Loucy (cell line): ENCODE measurements around the gene CLEC2L.

Source experiments
- EZH2phosphoT487 ChIP-seq: fragments of 200-600 bp; IDR thresholded peaks from 2 replicates; pipeline ENCODE4 v1.6.1; 2018; ENCODE audit warnings: antibody characterized with exemption, mild to moderate bottlenecking, moderate library complexity, borderline replicate concordance
- TF ChIP-seq, protein P1 (sequence below): fragments of 200-600 bp; sonication (generic); conservative IDR thresholded peaks from 2 replicates; pipeline ENCODE4 v1.5.1; 2014; ENCODE audit warnings: mild to moderate bottlenecking, antibody characterized with exemption, low read length

DNA sequence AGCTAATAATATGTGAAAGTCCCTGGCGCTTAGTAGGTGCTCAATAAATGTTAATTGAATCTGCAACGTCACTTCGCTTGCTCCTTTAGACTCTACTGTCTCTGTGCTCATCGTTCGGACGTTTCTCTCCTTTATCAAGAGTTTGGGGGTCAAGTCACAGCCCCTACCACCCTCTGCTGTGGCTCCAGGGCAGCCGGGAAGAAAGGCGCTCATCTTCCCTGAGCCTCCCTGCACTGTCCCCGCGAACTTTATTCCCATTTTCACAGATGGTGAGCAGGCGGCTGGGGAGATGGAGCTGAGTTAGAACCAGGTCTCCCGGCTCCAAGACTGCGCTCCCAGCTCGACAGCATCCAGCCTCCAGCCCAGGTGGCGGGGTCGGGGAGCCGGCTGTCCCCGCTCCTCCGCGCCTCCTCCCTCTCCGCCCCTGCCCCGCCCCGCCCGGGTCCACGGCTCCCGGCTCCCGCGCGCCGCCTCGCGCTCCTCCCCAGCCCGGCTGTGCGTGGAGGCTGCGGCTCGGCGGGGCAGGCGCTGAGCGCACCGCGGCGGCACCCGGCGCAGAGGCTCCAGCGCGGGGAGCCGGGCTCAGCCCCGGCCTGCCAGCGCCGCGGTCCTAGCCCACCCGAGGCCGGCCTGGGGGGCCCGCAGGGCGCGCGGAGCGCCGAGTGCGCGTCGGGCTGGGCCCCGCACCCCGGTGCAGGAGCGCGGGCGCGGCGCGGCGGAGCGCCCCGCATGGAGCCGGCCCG lies at the start of gene CLEC2L:
- TF ChIP-seq, protein P1, sequence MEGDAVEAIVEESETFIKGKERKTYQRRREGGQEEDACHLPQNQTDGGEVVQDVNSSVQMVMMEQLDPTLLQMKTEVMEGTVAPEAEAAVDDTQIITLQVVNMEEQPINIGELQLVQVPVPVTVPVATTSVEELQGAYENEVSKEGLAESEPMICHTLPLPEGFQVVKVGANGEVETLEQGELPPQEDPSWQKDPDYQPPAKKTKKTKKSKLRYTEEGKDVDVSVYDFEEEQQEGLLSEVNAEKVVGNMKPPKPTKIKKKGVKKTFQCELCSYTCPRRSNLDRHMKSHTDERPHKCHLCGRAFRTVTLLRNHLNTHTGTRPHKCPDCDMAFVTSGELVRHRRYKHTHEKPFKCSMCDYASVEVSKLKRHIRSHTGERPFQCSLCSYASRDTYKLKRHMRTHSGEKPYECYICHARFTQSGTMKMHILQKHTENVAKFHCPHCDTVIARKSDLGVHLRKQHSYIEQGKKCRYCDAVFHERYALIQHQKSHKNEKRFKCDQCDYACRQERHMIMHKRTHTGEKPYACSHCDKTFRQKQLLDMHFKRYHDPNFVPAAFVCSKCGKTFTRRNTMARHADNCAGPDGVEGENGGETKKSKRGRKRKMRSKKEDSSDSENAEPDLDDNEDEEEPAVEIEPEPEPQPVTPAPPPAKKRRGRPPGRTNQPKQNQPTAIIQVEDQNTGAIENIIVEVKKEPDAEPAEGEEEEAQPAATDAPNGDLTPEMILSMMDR, result no peak
- TF ChIP-seq EZH2phosphoT487, result no peak
